Tibial nerve (tissue), 4 donors: ENCODE results near the gene PCNX2. TPM values are rescaled to one million over a fixed set of nuclear protein-coding genes. Genes with fewer than 3 reads are reported as not detected.

Experiments used
- DNase-seq, 2 donors: peaks; one replicate each; pipeline ENCODE4 v3.0.0-alpha.2; 2019; ENCODE audit warnings: low spot score in 2 of 2
- H3K27ac ChIP-seq, 4 donors: fragments of 200-600 bp; sonication (generic) in 3 of 4; one replicate each; pipeline ENCODE4 v1.5.1; 2017 to 2019; ENCODE audit warnings: mild to moderate bottlenecking in 1 of 4
- H3K27me3 ChIP-seq, 2 donors: fragments of 200-600 bp; sonication (generic) in 1 of 2; one replicate each; pipeline versions ENCODE4 v1.5.1 to v1.6.0; 2017 to 2019
- H3K36me3 ChIP-seq, 3 donors: fragments of 200-600 bp; sonication (generic); one replicate each; pipeline ENCODE4 v1.5.1; 2018 to 2019
- H3K4me1 ChIP-seq, 4 donors: fragments of 200-600 bp; sonication (generic) in 3 of 4; one replicate each; pipeline ENCODE4 v1.5.1; 2017 to 2019
- H3K4me3 ChIP-seq, 4 donors: fragments of 200-600 bp; sonication (generic) in 3 of 4; one replicate each; pipeline ENCODE4 v1.5.1; 2017 to 2019; ENCODE audit warnings: mild to moderate bottlenecking in 1 of 4, moderate library complexity in 1 of 4
- H3K9me3 ChIP-seq, 4 donors: fragments of 200-600 bp; sonication (generic) in 3 of 4; one replicate each; pipeline ENCODE4 v1.5.1; 2017 to 2019
- CTCF ChIP-seq, 5 experiments: fragments of 200-600 bp in 3 of 5; fragments of 450-650 bp in 2 of 5; sonication (generic) in 3 of 5; IDR thresholded peaks; one replicate each; pipeline ENCODE4 v1.5.1; 2016 to 2019; ENCODE audit warnings: antibody characterized with exemption in 5 of 5, mild to moderate bottlenecking in 3 of 5, moderate library complexity in 2 of 5
- EP300 ChIP-seq, 2 donors: sonication (generic); formaldehyde crosslinking; IDR thresholded peaks; one replicate each; pipeline ENCODE4 v1.6.1; 2017; ENCODE audit warnings: antibody characterized with exemption in 2 of 2, mild to moderate bottlenecking in 1 of 2
- POLR2A ChIP-seq, 2 donors: fragments of 450-650 bp; IDR thresholded peaks; one replicate each; pipeline ENCODE4 v1.6.1; 2017; ENCODE audit warnings: antibody characterized with exemption in 2 of 2, mild to moderate bottlenecking in 2 of 2, moderate library complexity in 2 of 2
- WGBS, 2 donors: methylation state at CpG; one replicate each; pipeline ENCODE4 v1.1.5; 2018; 5-methylcytosine and 5-hydroxymethylcytosine counted together
- total RNA-seq, 4 donors: library from RNA; depleted of rRNA; stranded (reverse); fragments of >200 nt; gene quantifications; one replicate each; pipeline ENCODE4 v1.1.0, GENCODE V29; 2016

Gene PCNX2
- total RNA-seq, 4 donors from 2014 or later: 10.2 to 32.1 (median 19.2) TPM

- Histone ChIP-seq H3K27me3 (no peaks in the 10 kb centered on the region), H3K4me1 (no peaks in the 10 kb centered on the region), H3K36me3 (no peaks in the 10 kb centered on the region), H3K9me3 (no peaks in the 10 kb centered on the region), H3K27ac (no peak overlapping the region), H3K4me3 (no peak overlapping the region)
- no peak for DNase-seq
- TF ChIP-seq EP300 (IDR thresholded peaks at IDR 0.05): no peak
- TF ChIP-seq CTCF (IDR thresholded peaks at IDR 0.05): no peak
- no peak for TF ChIP-seq POLR2A (IDR thresholded peaks at IDR 0.05)
- 80 to 95% methylated on average over 1 of the region's 1 CpG for WGBS, 2 donors
These were observed 200.8 kb downstream of the PCNX2 start for GRCh38 chr1:233094691-233095090.

- no peak for DNase-seq
- no peak for TF ChIP-seq CTCF (IDR thresholded peaks at IDR 0.05)
- no peak for TF ChIP-seq POLR2A (IDR thresholded peaks at IDR 0.05)
- no peak for TF ChIP-seq EP300 (IDR thresholded peaks at IDR 0.05)
- Histone ChIP-seq H3K4me3 (no peak overlapping the region), H3K27ac (no peak overlapping the region), H3K9me3 (no peaks in the 10 kb centered on the region), H3K36me3 (no peaks in the 10 kb centered on the region), H3K27me3 (no peaks in the 10 kb centered on the region), H3K4me1 (no peaks in the 10 kb centered on the region)
- WGBS, 2 donors: 76 to 78% methylated on average over 2 of the region's 2 CpGs
These were observed 201.3 kb downstream of the PCNX2 start for GRCh38 chr1:233094269-233094668.

GRCh38 chr1:233090746-233091494 is 204.6 kb downstream of the PCNX2 start:
- no peaks in the 10 kb centered on the region for H3K4me1 ChIP-seq
- H3K27me3 ChIP-seq: no peaks in the 10 kb centered on the region
- no peaks in the 10 kb centered on the region for H3K9me3 ChIP-seq
- H3K27ac ChIP-seq: no peak overlapping the region
- WGBS, 2 donors: 80 to 81% methylated on average over 7 of the region's 7 CpGs
- no peak for DNase-seq
- TF ChIP-seq EP300 (IDR thresholded peaks at IDR 0.05) (no peak), POLR2A (IDR thresholded peaks at IDR 0.05) (no peak), CTCF (IDR thresholded peaks at IDR 0.05) (no peak)
- no peak overlapping the region for H3K4me3 ChIP-seq
- no peaks in the 10 kb centered on the region for H3K36me3 ChIP-seq

GRCh38 chr1:233089251-233089650 is 206.3 kb downstream of the PCNX2 start:
- Histone ChIP-seq H3K9me3 (no peaks in the 10 kb centered on the region), H3K4me1 (no peaks in the 10 kb centered on the region), H3K27ac (no peak overlapping the region), H3K27me3 (no peaks in the 10 kb centered on the region), H3K36me3 (no peaks in the 10 kb centered on the region), H3K4me3 (no peak overlapping the region)
- DNase-seq: no peak
- 97 to 98% methylated on average over 3 of the region's 3 CpGs for WGBS, 2 donors
- TF ChIP-seq EP300 (IDR thresholded peaks at IDR 0.05) (no peak), CTCF (IDR thresholded peaks at IDR 0.05) (no peak), POLR2A (IDR thresholded peaks at IDR 0.05) (no peak)

GRCh38 chr1:233088613-233089012 is 206.9 kb downstream of the PCNX2 start:
- Histone ChIP-seq H3K36me3 (no peaks in the 10 kb centered on the region), H3K27me3 (no peaks in the 10 kb centered on the region), H3K9me3 (no peaks in the 10 kb centered on the region), H3K4me1 (no peaks in the 10 kb centered on the region), H3K27ac (no peak overlapping the region), H3K4me3 (no peak overlapping the region)
- TF ChIP-seq POLR2A (IDR thresholded peaks at IDR 0.05) (no peak), CTCF (IDR thresholded peaks at IDR 0.05) (no peak), EP300 (IDR thresholded peaks at IDR 0.05) (no peak)
- DNase-seq: no peak
- WGBS, 2 donors: 81 to 85% methylated on average over 6 of the region's 6 CpGs
